Keratinocyte (primary cell): ENCODE measurements around the gene PADI4. TPM values are rescaled to one million over a fixed set of nuclear protein-coding genes. Genes with fewer than 3 reads are reported as not detected.

ENCODE experiments used
- DNase-seq: peaks from one replicate; pipeline ENCODE4 v3.0.0-alpha.2; 2011; ENCODE audit warnings: low read depth, missing footprints, low spot score
- FAIRE-seq: peaks from 2 replicates; lab custom pipeline; 2011; peaks lifted over from hg19 to GRCh38; lab: Jason Lieb, UNC
- H2AFZ ChIP-seq: 2 replicates; pipeline ENCODE4 v1.6.0; 2012; ENCODE audit warnings: low read length, control low read depth, inconsistent platforms; ENCODE audit not compliant: control insufficient read depth
- H3K27ac ChIP-seq: 2 replicates; pipeline ENCODE4 v1.5.1; 2011; ENCODE audit warnings: low read length; ENCODE audit not compliant: control insufficient read depth, insufficient read depth
- H3K27me3 ChIP-seq: 3 replicates; pipeline ENCODE4 v1.6.0; 2011; ENCODE audit warnings: low read length; ENCODE audit not compliant: control insufficient read depth, insufficient read depth; ENCODE audit errors: extremely low read depth
- H3K36me3 ChIP-seq, 2 experiments: 2 replicates in 1 of 2; 3 replicates in 1 of 2; pipeline ENCODE4 v1.5.1; 2011; ENCODE audit warnings: low read length in 2 of 2, mild to moderate bottlenecking in 1 of 2; ENCODE audit not compliant: control insufficient read depth in 2 of 2, insufficient read depth in 2 of 2; ENCODE audit errors: extremely low read depth in 1 of 2
- H3K4me1 ChIP-seq: 3 replicates; pipeline ENCODE4 v1.5.1; 2011; ENCODE audit warnings: low read length; ENCODE audit not compliant: control insufficient read depth, insufficient read depth; ENCODE audit errors: extremely low read depth
- H3K4me2 ChIP-seq: 3 replicates; pipeline ENCODE4 v1.6.0; 2011; ENCODE audit warnings: low read depth, low read length; ENCODE audit not compliant: control insufficient read depth, insufficient read depth; ENCODE audit errors: extremely low read depth
- H3K4me3 ChIP-seq, 3 experiments: fragments of 200-600 bp in 1 of 3; sonication (generic) in 1 of 3; 2 replicates in 2 of 3; 3 replicates in 1 of 3; pipeline ENCODE4 v1.5.1; 2011 to 2016; ENCODE audit warnings: low read length in 3 of 3, mild to moderate bottlenecking in 3 of 3, control low read depth in 2 of 3, inconsistent platforms in 1 of 3, low read depth in 1 of 3, mixed read lengths in 1 of 3, mixed run types in 1 of 3, moderate library complexity in 1 of 3; ENCODE audit not compliant: control insufficient read depth in 2 of 3, insufficient read depth in 2 of 3; ENCODE audit errors: extremely low read depth in 1 of 3
- H3K79me2 ChIP-seq: 2 replicates; pipeline ENCODE4 v1.6.0; 2012; ENCODE audit warnings: low read length; ENCODE audit not compliant: control insufficient read depth, insufficient read depth
- H3K9ac ChIP-seq: 3 replicates; pipeline ENCODE4 v1.6.0; 2011; ENCODE audit warnings: low read length; ENCODE audit not compliant: control insufficient read depth, insufficient read depth; ENCODE audit errors: extremely low read depth
- H3K9me1 ChIP-seq: 3 replicates; pipeline ENCODE4 v1.6.0; 2011; ENCODE audit warnings: low read length; ENCODE audit not compliant: control insufficient read depth, insufficient read depth; ENCODE audit errors: extremely low read depth
- H3K9me3 ChIP-seq: 2 replicates; pipeline ENCODE4 v1.5.1; 2012; ENCODE audit warnings: low read depth, low read length; ENCODE audit not compliant: control insufficient read depth
- H4K20me1 ChIP-seq: 3 replicates; pipeline ENCODE4 v1.6.0; 2011; ENCODE audit warnings: low read length; ENCODE audit not compliant: control insufficient read depth, insufficient read depth; ENCODE audit errors: extremely low read depth
- EZH2 ChIP-seq: IDR thresholded peaks from one replicate; pipeline ENCODE4 v1.6.1; 2012; ENCODE audit warnings: inconsistent platforms, mild to moderate bottlenecking, low read length, moderate library complexity
- dilution Hi-C: fragments of 300-500 bp; cut with MboI; formaldehyde crosslinking; loops from one replicate; pipeline ENCODE4 v1.7.0; 2020; ENCODE audit warnings: low sequenced_read_pairs; ENCODE audit not compliant: extremely low pct_ligation_motif_present
- polyA minus RNA-seq, 3 experiments: library from RNA; depleted of rRNA, polyadenylated mRNA; stranded (reverse); fragments of >200 nt; gene quantifications; 1 replicate in 1 of 3; 2 replicates in 1 of 3; 3 replicates in 1 of 3; pipeline ENCODE4 v1.2.3, GENCODE V29; 2011
- polyA plus RNA-seq, 5 experiments: library from polyadenylated mRNA; depleted of rRNA in 3 of 5; stranded (reverse) in 3 of 5; stranded (forward) in 1 of 5; unstranded in 1 of 5; fragments of >200 nt; gene quantifications; 1 replicate in 1 of 5; 2 replicates in 3 of 5; 3 replicates in 1 of 5; pipeline versions ENCODE4 v1.2.1 to v1.2.3, GENCODE V29; 2011 to 2012; ENCODE audit warnings: missing spikeins in 2 of 5, low read depth in 1 of 5, low replicate concordance in 1 of 5
- TF ChIP-seq, protein P1 (sequence below), 3 experiments: IDR thresholded peaks in 1 of 3; conservative IDR thresholded peaks in 1 of 3; optimal IDR thresholded peaks in 1 of 3; 2 replicates in 2 of 3; 3 replicates in 1 of 3; pipeline versions ENCODE3 to v1.5.1; 2011; ENCODE audit warnings: low read length in 3 of 3, mild to moderate bottlenecking in 3 of 3, moderate library complexity in 2 of 3, control low read depth in 1 of 3, inconsistent platforms in 1 of 3; ENCODE audit not compliant: insufficient read depth in 2 of 3; ENCODE audit errors: extremely low read depth in 1 of 3

Gene PADI4, protein sequence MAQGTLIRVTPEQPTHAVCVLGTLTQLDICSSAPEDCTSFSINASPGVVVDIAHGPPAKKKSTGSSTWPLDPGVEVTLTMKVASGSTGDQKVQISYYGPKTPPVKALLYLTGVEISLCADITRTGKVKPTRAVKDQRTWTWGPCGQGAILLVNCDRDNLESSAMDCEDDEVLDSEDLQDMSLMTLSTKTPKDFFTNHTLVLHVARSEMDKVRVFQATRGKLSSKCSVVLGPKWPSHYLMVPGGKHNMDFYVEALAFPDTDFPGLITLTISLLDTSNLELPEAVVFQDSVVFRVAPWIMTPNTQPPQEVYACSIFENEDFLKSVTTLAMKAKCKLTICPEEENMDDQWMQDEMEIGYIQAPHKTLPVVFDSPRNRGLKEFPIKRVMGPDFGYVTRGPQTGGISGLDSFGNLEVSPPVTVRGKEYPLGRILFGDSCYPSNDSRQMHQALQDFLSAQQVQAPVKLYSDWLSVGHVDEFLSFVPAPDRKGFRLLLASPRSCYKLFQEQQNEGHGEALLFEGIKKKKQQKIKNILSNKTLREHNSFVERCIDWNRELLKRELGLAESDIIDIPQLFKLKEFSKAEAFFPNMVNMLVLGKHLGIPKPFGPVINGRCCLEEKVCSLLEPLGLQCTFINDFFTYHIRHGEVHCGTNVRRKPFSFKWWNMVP
- polyA plus RNA-seq (0.03 to 0.32 TPM (median 0.05 TPM) in 3 replicates), polyA minus RNA-seq (1.6 TPM in 1 of 3 replicates, not detected in the others)
- not detected for polyA plus RNA-seq (2011; ENCODE audit: low read depth)
- polyA plus RNA-seq (2011; cell fraction: cytosol; rRNA removed), result 0.04 TPM in 1 of 2 replicates, not detected in the other
- not detected in 2 replicates for polyA plus RNA-seq (2011; cell fraction: nucleus; rRNA removed)
- polyA plus RNA-seq (2012; ENCODE audit: low replicate concordance), result 0.05 TPM in 1 of 2 replicates, not detected in the other
- not detected for polyA minus RNA-seq (2011; cell fraction: cytosol; rRNA and poly(A)+ RNA removed)
- polyA minus RNA-seq (2011; cell fraction: nucleus; rRNA and poly(A)+ RNA removed), result not detected in 2 replicates

DNA sequence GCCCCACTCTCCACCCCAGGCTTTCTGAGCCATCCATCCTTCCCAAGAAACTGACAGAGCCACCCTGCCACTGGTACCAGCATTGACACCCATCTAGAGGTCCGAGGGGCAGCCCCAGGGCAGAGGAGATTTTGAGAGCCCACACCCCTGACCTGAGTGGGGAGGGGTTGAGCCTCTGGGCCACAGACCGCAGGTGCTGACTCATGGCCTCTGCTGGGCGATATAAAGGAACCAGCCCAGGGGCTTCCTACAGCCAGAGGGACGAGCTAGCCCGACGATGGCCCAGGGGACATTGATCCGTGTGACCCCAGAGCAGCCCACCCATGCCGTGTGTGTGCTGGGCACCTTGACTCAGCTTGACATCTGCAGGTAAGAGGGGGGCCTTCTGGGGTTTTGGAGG, at the start of gene PADI4:
PADI4 (plus strand) TSS at position 252 of the 400 bp plus-strand sequence; CDS start at position 278, 26 bp downstream.
- H3K4me2 ChIP-seq, result no peak within 1 kb of the TSS
- H2AFZ ChIP-seq, result no peak within 1 kb of the TSS
- no peaks in the 10 kb centered on the region for H3K9me1 ChIP-seq
- no peaks in the 10 kb centered on the region for H4K20me1 ChIP-seq
- FAIRE-seq, result no peak
- no peaks in the 10 kb centered on the region for H3K27me3 ChIP-seq
- no peak within 1 kb of the TSS for H3K9ac ChIP-seq
- H3K4me1 ChIP-seq, result peaks cover 26% of the 10 kb centered on the region
- no peaks in the 10 kb centered on the region for H3K79me2 ChIP-seq
- H3K4me3 ChIP-seq, result no peak within 1 kb of the TSS
- no peaks in the 10 kb centered on the region for H3K36me3 ChIP-seq
- TF ChIP-seq, protein P1, sequence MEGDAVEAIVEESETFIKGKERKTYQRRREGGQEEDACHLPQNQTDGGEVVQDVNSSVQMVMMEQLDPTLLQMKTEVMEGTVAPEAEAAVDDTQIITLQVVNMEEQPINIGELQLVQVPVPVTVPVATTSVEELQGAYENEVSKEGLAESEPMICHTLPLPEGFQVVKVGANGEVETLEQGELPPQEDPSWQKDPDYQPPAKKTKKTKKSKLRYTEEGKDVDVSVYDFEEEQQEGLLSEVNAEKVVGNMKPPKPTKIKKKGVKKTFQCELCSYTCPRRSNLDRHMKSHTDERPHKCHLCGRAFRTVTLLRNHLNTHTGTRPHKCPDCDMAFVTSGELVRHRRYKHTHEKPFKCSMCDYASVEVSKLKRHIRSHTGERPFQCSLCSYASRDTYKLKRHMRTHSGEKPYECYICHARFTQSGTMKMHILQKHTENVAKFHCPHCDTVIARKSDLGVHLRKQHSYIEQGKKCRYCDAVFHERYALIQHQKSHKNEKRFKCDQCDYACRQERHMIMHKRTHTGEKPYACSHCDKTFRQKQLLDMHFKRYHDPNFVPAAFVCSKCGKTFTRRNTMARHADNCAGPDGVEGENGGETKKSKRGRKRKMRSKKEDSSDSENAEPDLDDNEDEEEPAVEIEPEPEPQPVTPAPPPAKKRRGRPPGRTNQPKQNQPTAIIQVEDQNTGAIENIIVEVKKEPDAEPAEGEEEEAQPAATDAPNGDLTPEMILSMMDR (optimal IDR thresholded peaks at IDR 0.05 in 1 of 3, IDR thresholded peaks at IDR 0.05 in 1 of 3, conservative IDR thresholded peaks at IDR 0.05 in 1 of 3; ENCODE audit: extremely low read depth in 1 of 3, insufficient read depth in 2 of 3, low read length in 3 of 3), result no peak
- no peak for TF ChIP-seq EZH2
- dilution Hi-C loops, result no loop called here
- no peak for DNase-seq
- H3K27ac ChIP-seq, result no peak within 1 kb of the TSS
- H3K9me3 ChIP-seq, result no peaks in the 10 kb centered on the region

DNA sequence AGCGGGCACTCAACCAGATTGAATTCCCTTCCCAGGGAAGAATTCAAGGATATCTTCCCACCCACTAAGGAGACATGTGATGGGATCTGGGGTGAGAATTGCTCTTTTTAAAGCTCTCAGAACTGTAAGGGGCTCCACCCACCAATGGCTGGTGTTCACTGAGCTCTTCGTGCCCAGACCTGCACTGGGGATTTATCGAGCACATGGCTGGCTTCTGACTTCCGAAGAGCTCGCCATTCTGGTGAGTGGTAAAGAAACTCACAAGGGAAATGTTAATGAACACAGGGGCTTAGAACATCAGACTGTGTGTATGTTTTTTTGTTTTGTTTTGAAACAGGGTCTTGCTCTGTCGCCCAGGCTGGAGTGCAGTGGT, 49.3 kb upstream of the PADI4 start:
- Histone ChIP-seq H3K9me3 (no peaks in the 10 kb centered on the region), H3K9me1 (no peaks in the 10 kb centered on the region), H3K4me3 (no peak overlapping the region), H3K79me2 (no peaks in the 10 kb centered on the region), H2AFZ (peak overlapping the region; percentile 22), H3K27me3 (no peaks in the 10 kb centered on the region), H3K36me3 (no peaks in the 10 kb centered on the region), H3K4me1 (peaks cover 17% of the 10 kb centered on the region), H3K27ac (peak overlapping the region; percentile 5), H3K4me2 (no peak overlapping the region), H4K20me1 (no peaks in the 10 kb centered on the region), H3K9ac (no peak overlapping the region)
- FAIRE-seq (no peak), DNase-seq (no peak)
- TF ChIP-seq, protein P1 (optimal IDR thresholded peaks at IDR 0.05 in 1 of 3, IDR thresholded peaks at IDR 0.05 in 1 of 3, conservative IDR thresholded peaks at IDR 0.05 in 1 of 3; ENCODE audit: extremely low read depth in 1 of 3, insufficient read depth in 2 of 3, low read length in 3 of 3), result no peak
- TF ChIP-seq EZH2, result no peak
- dilution Hi-C loops, result no loop called here
